H1 (cell line): ENCODE measurements around the gene EVA1C. TPM values are rescaled to one million over a fixed set of nuclear protein-coding genes. Genes with fewer than 3 reads are reported as not detected.
A peak's percentile ranks its signal among the peaks of the same experiment; 100 is the strongest.

Experiments
- CTCF ChIA-PET: fragments of 300-600 bp; sonication (Branson Sonifier 250); formaldehyde crosslinking; loops from one replicate; lab custom pipeline; 2021; ENCODE audit not compliant: partially characterized antibody; lab: Charles Lee
- POLR2A ChIA-PET: fragments of 300-600 bp; sonication (Branson Sonifier 250); formaldehyde crosslinking; loops from one replicate; lab custom pipeline; 2021; ENCODE audit warnings: inconsistent platforms; ENCODE audit not compliant: partially characterized antibody; lab: Charles Lee
- DNase-seq, 2 experiments: peaks; one replicate each; pipeline versions ENCODE4 v3.0.0 to v3.0.0-alpha.2; 2010 to 2022; ENCODE audit warnings: low spot score in 2 of 2, low read depth in 1 of 2, mixed read lengths in 1 of 2
- FAIRE-seq: peaks from 2 replicates; lab custom pipeline; 2011; peaks lifted over from hg19 to GRCh38; lab: Jason Lieb, UNC
- H2AFZ ChIP-seq: 2 replicates; pipeline ENCODE4 v1.8.1; 2012; ENCODE audit warnings: low read length, inconsistent platforms
- H2AK5ac ChIP-seq: 2 replicates; pipeline ENCODE4 v1.6.1; 2013; ENCODE audit warnings: low read depth, low read length
- H2BK120ac ChIP-seq: replicated peaks from 2 replicates; pipeline ENCODE3; 2013; ENCODE audit warnings: low read depth, low read length, inconsistent platforms
- H2BK12ac ChIP-seq: 2 replicates; pipeline ENCODE4 v1.6.1; 2013; ENCODE audit warnings: low read depth, low read length
- H2BK15ac ChIP-seq: 2 replicates; pipeline ENCODE4 v1.6.1; 2013; ENCODE audit warnings: low read length
- H2BK20ac ChIP-seq: 2 replicates; pipeline ENCODE4 v1.6.1; 2013; ENCODE audit warnings: low read length
- H2BK5ac ChIP-seq: 2 replicates; pipeline ENCODE4 v1.6.1; 2013; ENCODE audit warnings: low read depth, low read length
- H3K14ac ChIP-seq: 2 replicates; pipeline ENCODE4 v1.6.1; 2013; ENCODE audit warnings: inconsistent platforms; ENCODE audit not compliant: insufficient read length
- H3K18ac ChIP-seq: 2 replicates; pipeline ENCODE4 v1.6.1; 2013; ENCODE audit warnings: low read length; ENCODE audit errors: extremely low read depth
- H3K23ac ChIP-seq: 2 replicates; pipeline ENCODE4 v1.6.1; 2013; ENCODE audit warnings: inconsistent platforms; ENCODE audit not compliant: insufficient read length
- H3K23me2 ChIP-seq: 2 replicates; pipeline ENCODE4 v1.6.1; 2013; ENCODE audit warnings: low read depth, low read length
- H3K27ac ChIP-seq: 2 replicates; pipeline ENCODE4 v1.6.1; 2011; ENCODE audit warnings: low read depth, low read length, inconsistent platforms
- H3K27me3 ChIP-seq, 4 experiments: replicated peaks in 1 of 4; 1 replicate in 1 of 4; 2 replicates in 3 of 4; pipeline versions ENCODE4 v1.6.1 to v1.8.1; 2011 to 2013; ENCODE audit warnings: low read length in 3 of 4, mild to moderate bottlenecking in 3 of 4, inconsistent platforms in 2 of 4, mixed read lengths in 2 of 4, moderate library complexity in 1 of 4; ENCODE audit not compliant: control insufficient read depth in 3 of 4, insufficient read depth in 3 of 4; ENCODE audit errors: extremely low read depth in 1 of 4
- H3K36me3 ChIP-seq, 4 experiments: 2 replicates each; pipeline versions ENCODE4 v1.6.1 to v1.8.1; 2011 to 2013; ENCODE audit warnings: mild to moderate bottlenecking in 4 of 4, low read length in 3 of 4, moderate library complexity in 2 of 4, control low read depth in 1 of 4, inconsistent platforms in 1 of 4; ENCODE audit not compliant: insufficient read depth in 4 of 4, control insufficient read depth in 2 of 4
- H3K4ac ChIP-seq: replicated peaks from 2 replicates; pipeline ENCODE3; 2013; ENCODE audit warnings: low read length, low read depth, mixed read lengths, inconsistent platforms; ENCODE audit not compliant: insufficient read length
- H3K4me1 ChIP-seq, 4 experiments: replicated peaks in 1 of 4; 1 replicate in 1 of 4; 2 replicates in 3 of 4; pipeline versions ENCODE4 v1.6.1 to v1.8.1; 2011 to 2013; ENCODE audit warnings: low read length in 3 of 4, inconsistent platforms in 2 of 4, mixed read lengths in 1 of 4; ENCODE audit not compliant: insufficient read depth in 4 of 4, control insufficient read depth in 3 of 4
- H3K4me2 ChIP-seq, 2 experiments: 2 replicates each; pipeline versions ENCODE4 v1.6.1 to v1.8.1; 2011 to 2013; ENCODE audit warnings: low read depth in 2 of 2, low read length in 2 of 2, control low read depth in 1 of 2, inconsistent platforms in 1 of 2, mild to moderate bottlenecking in 1 of 2; ENCODE audit not compliant: insufficient read depth in 1 of 2
- H3K4me3 ChIP-seq, 4 experiments: fragments of 200-600, 300-600 bp in 1 of 4; sonication (generic), shearing (Covaris generic), sonication (Bioruptor Twin) in 1 of 4; 2 replicates each; pipeline versions ENCODE4 v1.5.1 to v1.8.1; 2011 to 2016; ENCODE audit warnings: low read length in 4 of 4, low read depth in 3 of 4, control low read depth in 2 of 4, inconsistent platforms in 2 of 4, mild to moderate bottlenecking in 2 of 4, mixed read lengths in 1 of 4, moderate library complexity in 1 of 4; ENCODE audit not compliant: insufficient read depth in 2 of 4; ENCODE audit errors: extremely low read depth in 1 of 4
- H3K56ac ChIP-seq: replicated peaks from 2 replicates; pipeline ENCODE3; 2013; ENCODE audit warnings: low read depth, mild to moderate bottlenecking, mixed read lengths, low read length, inconsistent platforms; ENCODE audit not compliant: insufficient read length
- H3K79me1 ChIP-seq: 2 replicates; pipeline ENCODE4 v1.6.1; 2013; ENCODE audit warnings: low read depth, low read length, control low read depth
- H3K79me2 ChIP-seq, 2 experiments: 2 replicates each; pipeline versions ENCODE4 v1.6.1 to v1.8.1; 2012 to 2013; ENCODE audit warnings: low read length in 2 of 2, mild to moderate bottlenecking in 2 of 2, inconsistent platforms in 1 of 2; ENCODE audit not compliant: insufficient read depth in 2 of 2, control insufficient read depth in 1 of 2
- H3K9ac ChIP-seq, 4 experiments: replicated peaks in 1 of 4; 1 replicate in 1 of 4; 2 replicates in 3 of 4; pipeline versions ENCODE4 v1.6.1 to v1.8.1; 2011 to 2013; ENCODE audit warnings: low read depth in 3 of 4, low read length in 3 of 4, control low read depth in 2 of 4, mild to moderate bottlenecking in 2 of 4, moderate library complexity in 2 of 4, inconsistent platforms in 1 of 4; ENCODE audit errors: extremely low read depth in 1 of 4
- H3K9me3 ChIP-seq, 2 experiments: 2 replicates each; pipeline versions ENCODE4 v1.6.1 to v1.8.1; 2012 to 2013; ENCODE audit warnings: mild to moderate bottlenecking in 2 of 2, moderate library complexity in 2 of 2, control low read depth in 1 of 2, inconsistent platforms in 1 of 2, low read depth in 1 of 2, low read length in 1 of 2, mixed read lengths in 1 of 2; ENCODE audit not compliant: insufficient read depth in 2 of 2
- H4K20me1 ChIP-seq, 2 experiments: replicated peaks in 1 of 2; 2 replicates each; pipeline versions ENCODE3 to v1.8.1; 2011 to 2013; ENCODE audit warnings: inconsistent platforms in 2 of 2, low read length in 2 of 2, mild to moderate bottlenecking in 1 of 2; ENCODE audit not compliant: insufficient read depth in 2 of 2, control insufficient read depth in 1 of 2
- H4K5ac ChIP-seq: 2 replicates; pipeline ENCODE4 v1.6.1; 2013; ENCODE audit warnings: low read length, low read depth, mixed read lengths, inconsistent platforms; ENCODE audit not compliant: insufficient read length
- H4K8ac ChIP-seq: 2 replicates; pipeline ENCODE4 v1.8.0; 2013; ENCODE audit warnings: mild to moderate bottlenecking, moderate library complexity, low read length, inconsistent platforms; ENCODE audit not compliant: insufficient read depth; ENCODE audit errors: extremely low read depth
- H4K91ac ChIP-seq: replicated peaks from 2 replicates; pipeline ENCODE3; 2013; ENCODE audit warnings: low read length, mixed read lengths, inconsistent platforms; ENCODE audit not compliant: insufficient read length
- CEBPB ChIP-seq: IDR thresholded peaks from 2 replicates; pipeline ENCODE4 v1.6.1; 2012; ENCODE audit warnings: low read depth, low read length
- KDM1A ChIP-seq: fragments of 200-600, 300-600 bp; sonication (generic); IDR thresholded peaks from 2 replicates; pipeline ENCODE4 v1.7.1; 2016; ENCODE audit warnings: mild to moderate bottlenecking, low read length, borderline replicate concordance
- KDM4A ChIP-seq: IDR thresholded peaks from one replicate; pipeline ENCODE4 v1.7.1; 2012; ENCODE audit warnings: low read depth, mild to moderate bottlenecking, moderate library complexity, low read length, inconsistent platforms; ENCODE audit not compliant: severe bottlenecking
- SAP30 ChIP-seq: fragments of 300-600 bp; sonication (generic); IDR thresholded peaks from 2 replicates; pipeline ENCODE4 v1.7.1; 2012; ENCODE audit warnings: low read length, moderate library complexity, mild to moderate bottlenecking, inconsistent platforms; ENCODE audit not compliant: insufficient read depth, insufficient replicate concordance
- SP1 ChIP-seq: IDR thresholded peaks from 2 replicates; pipeline ENCODE4 v1.6.1; 2011; ENCODE audit warnings: low read depth, low read length
- YY1 ChIP-seq: IDR thresholded peaks from 2 replicates; pipeline ENCODE4 v1.6.1; 2011; ENCODE audit warnings: low read depth, mild to moderate bottlenecking, low read length
- WGBS, 2 experiments: shearing (Covaris generic) in 1 of 2; methylation state at CpG; one replicate each; pipeline versions ENCODE4 v1.1.6 to v1.1.7; 2013 to 2015; ENCODE audit warnings: low lambda C conversion rate in 2 of 2, mixed read lengths in 2 of 2, inconsistent platforms in 1 of 2, low coverage in 1 of 2, missing lambda C conversion rate in 1 of 2; ENCODE audit not compliant: insufficient replicate concordance in 2 of 2, insufficient coverage in 1 of 2, insufficient read length in 1 of 2; ENCODE audit errors: extremely low coverage in 1 of 2, missing lambda C conversion rate in 1 of 2; 5-methylcytosine and 5-hydroxymethylcytosine counted together
- polyA plus RNA-seq, 7 experiments: library from polyadenylated mRNA; depleted of rRNA in 3 of 7; stranded (reverse) in 5 of 7; unstranded in 2 of 7; fragments of >200 nt in 5 of 7; fragments of 200-250 nt in 2 of 7; gene quantifications; 1 replicate in 5 of 7; 2 replicates in 1 of 7; 4 replicates in 1 of 7; pipeline versions ENCODE4 v1.2.1 to v1.2.3, GENCODE V29; 2011 to 2013; ENCODE audit warnings: missing spikeins in 2 of 7, mixed read lengths in 2 of 7
- total RNA-seq: library from RNA; stranded (reverse); fragmentation: NEBNext Ultra II Directional; extraction: Animal tissue kit (Norgen Biotek cat#: 25700); gene quantifications from 2 replicates; pipeline ENCODE4 v1.2.1, GENCODE V29; 2021
- TF ChIP-seq, protein P1 (sequence below): IDR thresholded peaks from 2 replicates; pipeline ENCODE4 v1.6.1; 2011; ENCODE audit warnings: low read length, improper control_type of control experiment

EVA1C gene
- total and polyA plus RNA-seq, 2 of the 8 experiments (the other 6 are each of a cell fraction or from before 2014, with no cell fraction given): 2.6 to 3.6 TPM

DNA sequence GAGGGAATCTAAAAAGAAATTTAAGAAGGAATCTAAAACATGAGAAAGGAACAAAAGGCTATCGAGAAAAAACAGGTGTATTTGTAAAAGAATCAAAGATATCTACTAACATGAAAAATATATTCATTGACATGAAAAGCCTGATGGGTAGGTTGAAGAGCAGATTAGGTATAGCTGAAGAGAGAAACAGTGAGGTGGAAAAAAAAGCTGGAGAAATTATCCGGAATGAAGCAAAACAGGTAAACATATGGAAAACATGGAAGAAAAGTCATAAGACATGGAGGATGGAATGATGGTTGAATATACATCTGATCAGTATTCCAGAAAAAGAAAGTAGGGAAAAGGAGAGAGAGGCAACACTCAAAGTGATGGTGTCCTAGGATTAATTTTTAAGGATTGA is 9.6 kb downstream of the EVA1C start:
- 91% methylated on average over 2 of the region's 2 CpGs; no CpG with 5 or more reads in 1 of the 2 experiments for WGBS, 2 experiments
- Histone ChIP-seq H4K91ac (no peak overlapping the region), H3K18ac (no peak overlapping the region), H4K20me1 (no peaks in the 10 kb centered on the region), H3K27ac (no peak overlapping the region), H3K4ac (no peak overlapping the region), H3K36me3 (no peaks in the 10 kb centered on the region), H3K9me3 (peaks cover 2 to 6% of the 10 kb centered on the region in 2 experiments; a peak in 1 of 4 replicates), H4K8ac (no peak overlapping the region), H2AFZ (no peak overlapping the region), H3K23ac (no peak overlapping the region), H3K4me3 (no peak overlapping the region), H2BK15ac (no peak overlapping the region), H2BK5ac (no peak overlapping the region), H4K5ac (no peak overlapping the region), H2BK120ac (no peak overlapping the region), H3K23me2 (no peaks in the 10 kb centered on the region), H3K79me1 (no peaks in the 10 kb centered on the region), H3K79me2 (no peaks in the 10 kb centered on the region)
- DNase-seq (no peak), FAIRE-seq (no peak)
- CTCF ChIA-PET: interaction anchor here (0.9 kb wide), 1 partner anchor 35 kb away, joined by 3 read pairs; no protein-coding TSS in a partner anchor
- POLR2A ChIA-PET: no interaction called here
- TF ChIP-seq, protein P1, sequence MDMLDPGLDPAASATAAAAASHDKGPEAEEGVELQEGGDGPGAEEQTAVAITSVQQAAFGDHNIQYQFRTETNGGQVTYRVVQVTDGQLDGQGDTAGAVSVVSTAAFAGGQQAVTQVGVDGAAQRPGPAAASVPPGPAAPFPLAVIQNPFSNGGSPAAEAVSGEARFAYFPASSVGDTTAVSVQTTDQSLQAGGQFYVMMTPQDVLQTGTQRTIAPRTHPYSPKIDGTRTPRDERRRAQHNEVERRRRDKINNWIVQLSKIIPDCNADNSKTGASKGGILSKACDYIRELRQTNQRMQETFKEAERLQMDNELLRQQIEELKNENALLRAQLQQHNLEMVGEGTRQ: no peak
- TF ChIP-seq YY1 (no peak), CEBPB (no peak), SAP30 (no peak), KDM1A (peak; percentile 46; the same call in 1 of the 2 replicates), SP1 (no peak), KDM4A (no peak)
- TF ChIP-seq, all 59 proteins: peak for 1
- no peak overlapping the region for H3K9ac ChIP-seq
- H3K14ac ChIP-seq: no peak overlapping the region
- H2BK20ac ChIP-seq: no peak overlapping the region
- H2AK5ac ChIP-seq: no peak overlapping the region
- H3K56ac ChIP-seq: no peak overlapping the region
- H3K27me3 ChIP-seq: no peaks in the 10 kb centered on the region
- H3K4me2 ChIP-seq: no peak overlapping the region
- H3K4me1 ChIP-seq: no peaks in the 10 kb centered on the region; a peak in 2 of 7 replicates
- no peak overlapping the region for H2BK12ac ChIP-seq
